Loucy (cell line): ENCODE results near the gene BTNL9.

ENCODE experiments used
- CTCF ChIP-seq: fragments of 200-600 bp; sonication (generic); conservative IDR thresholded peaks from 2 replicates; pipeline ENCODE4 v1.5.1; 2014; ENCODE audit warnings: mild to moderate bottlenecking, antibody characterized with exemption, low read length
- EZH2phosphoT487 ChIP-seq: fragments of 200-600 bp; IDR thresholded peaks from 2 replicates; pipeline ENCODE4 v1.6.1; 2018; ENCODE audit warnings: antibody characterized with exemption, mild to moderate bottlenecking, moderate library complexity, borderline replicate concordance

- TF ChIP-seq CTCF (no peak), EZH2phosphoT487 (no peak)
These were observed 14.1 kb downstream of the BTNL9 start for GRCh38 chr5:181054138-181054537.
